Colon (tissue), 2 donors: ENCODE results near the gene PAXX.

Experiments
- FAIRE-seq: peaks from 2 replicates; lab custom pipeline; 2012; peaks lifted over from hg19 to GRCh38; lab: Jason Lieb, UNC
- donor health status: control.
- donor health status: control.

PAXX gene

GRCh38 chr9:136952876-136953770, 39.1 kb upstream of the PAXX start:
- no peak for FAIRE-seq

GRCh38 chr9:136953771-136954269, 38.4 kb upstream of the PAXX start:
- no peak for FAIRE-seq

GRCh38 chr9:136954270-136955083, 37.7 kb upstream of the PAXX start:
- no peak for FAIRE-seq

GRCh38 chr9:136955202-136955942, 36.9 kb upstream of the PAXX start:
- FAIRE-seq = no peak

- no peak for FAIRE-seq
Measured at GRCh38 chr9:136955943-136956335, 36.3 kb upstream of the PAXX start.

GRCh38 chr9:136956604-136957003, 35.6 kb upstream of the PAXX start:
- no peak for FAIRE-seq

- no peak for FAIRE-seq
Measured at GRCh38 chr9:136957461-136957860, 34.8 kb upstream of the PAXX start.

- no peak for FAIRE-seq
Measured at GRCh38 chr9:136957901-136958300, 34.3 kb upstream of the PAXX start.

GRCh38 chr9:136958473-136958872, 33.7 kb upstream of the PAXX start:
- FAIRE-seq = no peak

- no peak for FAIRE-seq
Measured at GRCh38 chr9:136958898-136959850, 33.0 kb upstream of the PAXX start.

GRCh38 chr9:136960212-136960937, 31.8 kb upstream of the PAXX start:
- no peak for FAIRE-seq

GRCh38 chr9:136960938-136961275, 31.3 kb upstream of the PAXX start:
- no peak for FAIRE-seq

GRCh38 chr9:136961279-136962065, 30.8 kb upstream of the PAXX start:
- FAIRE-seq = no peak

GRCh38 chr9:136962163-136962562, 30.1 kb upstream of the PAXX start:
- no peak for FAIRE-seq

GRCh38 chr9:136962701-136963248, 29.4 kb upstream of the PAXX start:
- FAIRE-seq = no peak

GRCh38 chr9:136963341-136963740, 28.9 kb upstream of the PAXX start:
- no peak for FAIRE-seq

- FAIRE-seq = no peak
Measured at GRCh38 chr9:136963751-136964150, 28.5 kb upstream of the PAXX start.

GRCh38 chr9:136964171-136964689, 28.0 kb upstream of the PAXX start:
- no peak for FAIRE-seq

GRCh38 chr9:136964833-136965422, 27.3 kb upstream of the PAXX start:
- no peak for FAIRE-seq
